Neural cell (in vitro differentiated cells): Measurements from ENCODE around the gene CRIM1. TPM values are rescaled to one million over a fixed set of nuclear protein-coding genes. Genes with fewer than 3 reads are reported as not detected.

Experiments used
- H2AFZ ChIP-seq: fragments of 200-600, 300-800 bp; sonication (generic), shearing (Covaris generic); 2 replicates; pipeline ENCODE4 v1.6.0; 2014; ENCODE audit warnings: low read depth, mild to moderate bottlenecking, antibody characterized with exemption, low read length, moderate library complexity
- H3F3A ChIP-seq: fragments of 200-600 bp; shearing (Covaris generic); 2 replicates; pipeline ENCODE4 v1.6.1; 2016; ENCODE audit warnings: mild to moderate bottlenecking, moderate library complexity, mixed read lengths, antibody characterized with exemption, low read length; ENCODE audit not compliant: insufficient read depth, poor library complexity, severe bottlenecking
- H3K27ac ChIP-seq: fragments of 200-600, 300-800 bp; sonication (generic), shearing (Covaris generic); 2 replicates; pipeline ENCODE4 v1.5.1; 2014; ENCODE audit warnings: mild to moderate bottlenecking, low read length, moderate library complexity
- H3K27me3 ChIP-seq: fragments of 300-800, 200-600 bp; sonication (generic), shearing (Covaris generic); 2 replicates; pipeline ENCODE4 v1.6.0; 2014; ENCODE audit warnings: mild to moderate bottlenecking, low read depth, low read length, moderate library complexity; ENCODE audit not compliant: insufficient read depth
- H3K36me3 ChIP-seq: fragments of 300-800, 200-600 bp; sonication (generic), shearing (Covaris generic); 2 replicates; pipeline ENCODE4 v1.5.1; 2014; ENCODE audit warnings: mild to moderate bottlenecking, antibody characterized with exemption, low read length, moderate library complexity; ENCODE audit not compliant: insufficient read depth
- H3K4me2 ChIP-seq: fragments of 300-800, 200-600 bp; sonication (generic), shearing (Covaris generic); 2 replicates; pipeline ENCODE4 v1.6.0; 2014; ENCODE audit warnings: mild to moderate bottlenecking, low read length
- H3K4me3 ChIP-seq: fragments of 300-800, 200-600 bp; sonication (generic), shearing (Covaris generic); 2 replicates; pipeline ENCODE4 v1.5.1; 2014; ENCODE audit warnings: mild to moderate bottlenecking, low read length, moderate library complexity
- H3K79me2 ChIP-seq: fragments of 200-600 bp; shearing (Covaris generic); replicated peaks from 2 replicates; pipeline ENCODE4 v1.6.0; 2014; ENCODE audit warnings: mild to moderate bottlenecking, low read length, moderate library complexity; ENCODE audit not compliant: insufficient read depth
- H3K9ac ChIP-seq: fragments of 300-800, 200-600 bp; sonication (generic), shearing (Covaris generic); 2 replicates; pipeline ENCODE4 v1.6.1; 2016; ENCODE audit warnings: mild to moderate bottlenecking, low read length, mixed read lengths
- H3K9me2 ChIP-seq: fragments of 200-600 bp; shearing (Covaris generic); 2 replicates; pipeline ENCODE4 v1.6.1; 2016; ENCODE audit warnings: mild to moderate bottlenecking, low read length, mixed read lengths; ENCODE audit not compliant: insufficient read depth
- H3K9me3 ChIP-seq: fragments of 200-600, 300-800 bp; sonication (generic), shearing (Covaris generic); 2 replicates; pipeline ENCODE4 v1.6.1; 2016; ENCODE audit warnings: mild to moderate bottlenecking, mixed run types, low read length, moderate library complexity, mixed read lengths
- H4K20me1 ChIP-seq: fragments of 200-600 bp; shearing (Covaris generic); 2 replicates; pipeline ENCODE4 v1.6.1; 2016; ENCODE audit warnings: mild to moderate bottlenecking, mixed run types; ENCODE audit not compliant: insufficient read depth
- CTCF ChIP-seq: fragments of 450-650 bp; IDR thresholded peaks from 2 replicates; pipeline ENCODE4 v1.5.1; 2014; ENCODE audit warnings: antibody characterized with exemption, mild to moderate bottlenecking, moderate library complexity; ENCODE audit not compliant: poor library complexity, severe bottlenecking
- EP300 ChIP-seq: fragments of 450-650 bp; conservative IDR thresholded peaks from 2 replicates; pipeline ENCODE4 v1.6.1; 2014; ENCODE audit warnings: antibody characterized with exemption, mild to moderate bottlenecking, moderate library complexity; ENCODE audit not compliant: poor library complexity, severe bottlenecking
- MXI1 ChIP-seq: fragments of 450-650 bp; conservative IDR thresholded peaks from 2 replicates; pipeline ENCODE4 v1.6.1; 2014; ENCODE audit warnings: antibody characterized with exemption, mild to moderate bottlenecking; ENCODE audit not compliant: poor library complexity, severe bottlenecking
- POLR2AphosphoS5 ChIP-seq: IDR thresholded peaks from 2 replicates; pipeline ENCODE4 v1.6.1; 2012
- RAD21 ChIP-seq: fragments of 450-650 bp; conservative IDR thresholded peaks from 2 replicates; pipeline ENCODE4 v1.6.1; 2014; ENCODE audit warnings: antibody characterized with exemption, mild to moderate bottlenecking, moderate library complexity
- REST ChIP-seq: IDR thresholded peaks from 2 replicates; pipeline ENCODE4 v1.6.1; 2012; ENCODE audit warnings: borderline replicate concordance
- SMC3 ChIP-seq: fragments of 450-650 bp; conservative IDR thresholded peaks from 2 replicates; pipeline ENCODE4 v1.6.1; 2014; ENCODE audit warnings: antibody characterized with exemption, mild to moderate bottlenecking, moderate library complexity; ENCODE audit not compliant: poor library complexity
- TAF1 ChIP-seq: IDR thresholded peaks from 2 replicates; pipeline ENCODE4 v1.6.1; 2012; ENCODE audit warnings: low read depth
- polyA plus RNA-seq: library from polyadenylated mRNA; depleted of rRNA; stranded (reverse); fragments of >200 nt; gene quantifications from 2 replicates; pipeline ENCODE4 v1.2.3, GENCODE V29; 2014

Gene CRIM1
- polyA plus RNA-seq, 1 donor from 2014 or later = 6.7 TPM

GRCh38 chr2:36462311-36462935, 106.8 kb downstream of the CRIM1 start:
- H3K9ac ChIP-seq = no peak overlapping the region
- no peaks in the 10 kb centered on the region for H4K20me1 ChIP-seq
- no peak overlapping the region for H3K4me3 ChIP-seq
- no peak overlapping the region for H3K27ac ChIP-seq
- H3K4me2 ChIP-seq = no peak overlapping the region
- no peaks in the 10 kb centered on the region for H3K9me2 ChIP-seq
- no peaks in the 10 kb centered on the region for H3K36me3 ChIP-seq
- no peak for TF ChIP-seq REST
- no peak for TF ChIP-seq RAD21
- TF ChIP-seq POLR2AphosphoS5 = peak; percentile 10
- no peak for TF ChIP-seq MXI1
- no peak for TF ChIP-seq TAF1
- no peak for TF ChIP-seq SMC3
- H3K79me2 ChIP-seq = no peaks in the 10 kb centered on the region
- H2AFZ ChIP-seq = no peak overlapping the region
- H3K9me3 ChIP-seq = no peaks in the 10 kb centered on the region
- no peaks in the 10 kb centered on the region for H3K27me3 ChIP-seq
- H3F3A ChIP-seq = no peaks in the 10 kb centered on the region

DNA sequence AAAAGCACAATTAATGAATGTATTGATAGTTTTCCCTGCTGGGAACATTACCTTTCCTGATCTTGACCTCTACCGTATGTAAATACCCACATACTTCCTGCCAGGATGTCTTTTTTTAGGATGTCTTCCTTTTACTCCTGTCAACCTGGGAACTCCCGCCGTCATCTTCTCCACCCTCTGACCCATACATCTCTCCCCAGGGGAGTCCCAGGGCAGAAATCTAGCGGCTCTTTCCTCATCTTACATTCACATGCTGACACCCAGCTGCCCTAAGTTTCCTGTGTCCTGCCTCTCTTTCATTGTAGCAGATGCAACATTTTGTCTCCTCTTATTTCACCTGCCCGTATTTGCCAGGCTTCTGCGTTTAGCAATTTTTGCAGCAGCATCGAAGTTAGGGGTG, 107.8 kb downstream of the CRIM1 start:
- Histone ChIP-seq H3K4me2 (no peak overlapping the region), H3K27me3 (no peaks in the 10 kb centered on the region), H3K9me3 (no peaks in the 10 kb centered on the region), H3K79me2 (no peaks in the 10 kb centered on the region), H3K4me3 (no peak overlapping the region), H3K27ac (no peak overlapping the region), H2AFZ (no peak overlapping the region), H4K20me1 (no peaks in the 10 kb centered on the region), H3K36me3 (no peaks in the 10 kb centered on the region), H3K9ac (no peak overlapping the region), H3K9me2 (no peaks in the 10 kb centered on the region), H3F3A (no peaks in the 10 kb centered on the region)
- no peak for TF ChIP-seq EP300

- H3K4me3 ChIP-seq = no peak overlapping the region
- H3K27ac ChIP-seq = no peak overlapping the region
- no peaks in the 10 kb centered on the region for H3K79me2 ChIP-seq
- H3K9me2 ChIP-seq = no peaks in the 10 kb centered on the region
- no peaks in the 10 kb centered on the region for H4K20me1 ChIP-seq
- H3K4me2 ChIP-seq = no peak overlapping the region
- no peak overlapping the region for H3K9ac ChIP-seq
- no peak for TF ChIP-seq CTCF
- no peak for TF ChIP-seq RAD21
- TF ChIP-seq REST = no peak
- no peaks in the 10 kb centered on the region for H3K27me3 ChIP-seq
- H3F3A ChIP-seq = no peaks in the 10 kb centered on the region
- no peaks in the 10 kb centered on the region for H3K36me3 ChIP-seq
- no peaks in the 10 kb centered on the region for H3K9me3 ChIP-seq
- H2AFZ ChIP-seq = no peak overlapping the region
Measured at GRCh38 chr2:36464006-36464721, 108.6 kb downstream of the CRIM1 start.
